PFSK-1 (cell line): ENCODE measurements around the gene ANKH.

Source experiments
- FOXP2 ChIP-seq: optimal IDR thresholded peaks from 2 replicates; pipeline ENCODE3; 2011; ENCODE audit warnings: borderline replicate concordance, control low read depth, inconsistent platforms; ENCODE audit not compliant: insufficient read depth; ENCODE audit errors: extremely low read length, extremely low read depth
- POLR2AphosphoS5 ChIP-seq: IDR thresholded peaks from 2 replicates; pipeline ENCODE4 v1.6.1; 2012; ENCODE audit warnings: low read depth, mild to moderate bottlenecking, control low read depth, low read length, moderate library complexity
- SIN3A ChIP-seq: IDR thresholded peaks from 2 replicates; pipeline ENCODE4 v1.6.1; 2012; ENCODE audit warnings: mild to moderate bottlenecking, low read length, moderate library complexity, borderline replicate concordance; ENCODE audit not compliant: insufficient read depth
- TAF1 ChIP-seq: IDR thresholded peaks from 2 replicates; pipeline ENCODE4 v1.6.1; 2012; ENCODE audit warnings: low read length, control low read depth, borderline replicate concordance; ENCODE audit not compliant: insufficient read depth
- TF ChIP-seq, protein P1 (sequence below), 2 experiments: IDR thresholded peaks; 2 replicates each; pipeline versions ENCODE4 v1.6.1 to v1.8.0; 2011 to 2012; ENCODE audit warnings: low read depth in 2 of 2, low read length in 2 of 2, control low read depth in 1 of 2, inconsistent platforms in 1 of 2, mild to moderate bottlenecking in 1 of 2, moderate library complexity in 1 of 2; ENCODE audit not compliant: insufficient read depth in 1 of 2

The ANKH gene

DNA sequence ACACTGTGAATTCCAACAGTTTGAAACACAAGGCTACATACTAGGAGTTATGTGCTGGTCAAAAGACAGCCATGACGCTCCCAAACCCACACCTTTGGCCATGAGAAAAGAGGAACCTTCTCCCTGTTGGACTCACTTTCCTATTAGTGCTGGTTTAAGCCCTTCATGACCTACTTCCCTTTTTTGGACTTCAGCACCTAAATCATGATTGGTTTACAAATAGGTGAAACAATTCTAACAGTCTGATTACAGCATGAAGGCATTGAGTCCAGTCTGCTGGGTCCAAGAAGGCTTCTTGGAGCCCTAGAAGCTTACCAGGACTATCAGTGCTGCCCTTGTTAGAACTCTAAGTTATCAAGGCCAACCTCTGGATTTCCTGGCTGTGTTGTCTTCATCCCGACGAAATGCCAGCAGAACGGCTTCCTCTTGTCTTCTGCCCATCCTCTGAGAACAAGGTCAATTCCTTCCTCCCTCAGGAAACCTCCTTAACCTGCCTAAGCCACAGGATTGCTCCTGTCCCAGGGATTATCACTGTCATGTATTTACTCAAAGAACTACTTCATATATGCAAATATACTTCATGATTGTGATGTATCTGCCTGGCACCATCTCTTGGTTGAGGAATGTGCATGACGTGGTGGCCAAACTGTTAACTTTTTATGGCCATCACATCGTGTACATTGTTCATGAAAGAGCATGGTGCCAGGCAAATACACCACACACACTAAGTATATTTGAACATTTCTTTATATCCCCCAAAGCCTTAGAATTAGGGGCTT, 83.6 kb downstream of the ANKH start:
- TF ChIP-seq FOXP2 (no peak), SIN3A (no peak), TAF1 (no peak), POLR2AphosphoS5 (no peak)
- TF ChIP-seq, protein P1, sequence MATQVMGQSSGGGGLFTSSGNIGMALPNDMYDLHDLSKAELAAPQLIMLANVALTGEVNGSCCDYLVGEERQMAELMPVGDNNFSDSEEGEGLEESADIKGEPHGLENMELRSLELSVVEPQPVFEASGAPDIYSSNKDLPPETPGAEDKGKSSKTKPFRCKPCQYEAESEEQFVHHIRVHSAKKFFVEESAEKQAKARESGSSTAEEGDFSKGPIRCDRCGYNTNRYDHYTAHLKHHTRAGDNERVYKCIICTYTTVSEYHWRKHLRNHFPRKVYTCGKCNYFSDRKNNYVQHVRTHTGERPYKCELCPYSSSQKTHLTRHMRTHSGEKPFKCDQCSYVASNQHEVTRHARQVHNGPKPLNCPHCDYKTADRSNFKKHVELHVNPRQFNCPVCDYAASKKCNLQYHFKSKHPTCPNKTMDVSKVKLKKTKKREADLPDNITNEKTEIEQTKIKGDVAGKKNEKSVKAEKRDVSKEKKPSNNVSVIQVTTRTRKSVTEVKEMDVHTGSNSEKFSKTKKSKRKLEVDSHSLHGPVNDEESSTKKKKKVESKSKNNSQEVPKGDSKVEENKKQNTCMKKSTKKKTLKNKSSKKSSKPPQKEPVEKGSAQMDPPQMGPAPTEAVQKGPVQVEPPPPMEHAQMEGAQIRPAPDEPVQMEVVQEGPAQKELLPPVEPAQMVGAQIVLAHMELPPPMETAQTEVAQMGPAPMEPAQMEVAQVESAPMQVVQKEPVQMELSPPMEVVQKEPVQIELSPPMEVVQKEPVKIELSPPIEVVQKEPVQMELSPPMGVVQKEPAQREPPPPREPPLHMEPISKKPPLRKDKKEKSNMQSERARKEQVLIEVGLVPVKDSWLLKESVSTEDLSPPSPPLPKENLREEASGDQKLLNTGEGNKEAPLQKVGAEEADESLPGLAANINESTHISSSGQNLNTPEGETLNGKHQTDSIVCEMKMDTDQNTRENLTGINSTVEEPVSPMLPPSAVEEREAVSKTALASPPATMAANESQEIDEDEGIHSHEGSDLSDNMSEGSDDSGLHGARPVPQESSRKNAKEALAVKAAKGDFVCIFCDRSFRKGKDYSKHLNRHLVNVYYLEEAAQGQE (IDR thresholded peaks at IDR 0.05; ENCODE audit: insufficient read depth in 1 of 2, low read depth in 2 of 2, low read length in 2 of 2): no peak

- TF ChIP-seq TAF1 (no peak), SIN3A (no peak), POLR2AphosphoS5 (no peak), FOXP2 (no peak)
- TF ChIP-seq, protein P1 (IDR thresholded peaks at IDR 0.05; ENCODE audit: insufficient read depth in 1 of 2, low read depth in 2 of 2, low read length in 2 of 2): no peak
Measured at GRCh38 chr5:14783691-14784090, 87.9 kb downstream of the ANKH start.

DNA sequence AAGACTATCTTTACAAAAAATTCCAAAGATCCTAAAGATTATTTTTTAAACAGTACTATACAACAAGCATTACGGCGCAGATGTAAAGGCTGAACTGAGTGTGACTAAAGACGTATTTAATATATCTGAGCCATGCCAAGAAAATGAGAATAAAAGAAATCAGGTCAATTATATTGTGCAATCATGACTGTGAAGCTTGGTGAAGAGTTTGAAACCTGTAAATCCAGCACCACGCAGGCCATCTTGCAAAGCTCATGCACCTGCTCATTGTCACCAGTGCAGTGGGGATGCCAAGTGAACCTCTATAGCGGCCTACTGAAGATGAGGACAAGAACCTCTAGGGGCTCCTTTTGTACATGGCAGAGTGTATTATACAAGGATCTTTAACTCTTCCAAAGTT, 89.0 kb downstream of the ANKH start:
- TF ChIP-seq, protein P1 (IDR thresholded peaks at IDR 0.05; ENCODE audit: insufficient read depth in 1 of 2, low read depth in 2 of 2, low read length in 2 of 2): no peak
- no peak for TF ChIP-seq FOXP2
- no peak for TF ChIP-seq TAF1
- no peak for TF ChIP-seq POLR2AphosphoS5
- no peak for TF ChIP-seq SIN3A

DNA sequence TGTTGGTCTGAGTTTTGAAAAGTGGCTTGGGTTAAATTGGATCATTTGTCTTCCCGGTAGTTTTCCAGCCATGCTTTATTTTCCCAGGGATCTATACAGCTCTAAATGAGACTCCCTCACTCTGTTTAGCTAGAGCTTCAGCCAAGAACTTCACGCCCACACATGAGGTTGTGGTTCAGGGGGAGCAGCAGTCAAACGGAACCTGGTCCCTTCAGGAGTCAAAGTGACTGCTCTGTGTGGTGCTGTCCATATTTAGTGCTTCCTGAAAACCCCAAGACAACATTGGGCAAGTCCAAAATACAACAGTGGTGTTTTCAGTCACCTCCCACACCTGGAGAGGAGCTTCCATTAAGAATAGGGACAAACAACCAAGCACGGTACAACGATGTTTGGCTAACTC, 90.5 kb downstream of the ANKH start:
- TF ChIP-seq FOXP2 (no peak), POLR2AphosphoS5 (no peak), TAF1 (no peak), SIN3A (0 out of 2 replicates have a peak, but pooled peaks have one; percentile 22)
- TF ChIP-seq, protein P1 (IDR thresholded peaks at IDR 0.05; ENCODE audit: insufficient read depth in 1 of 2, low read depth in 2 of 2, low read length in 2 of 2): peak in 1 of 2 experiments; percentile 75; a peak in 2 of 4 replicates

GRCh38 chr5:14779975-14780374, 91.6 kb downstream of the ANKH start:
- TF ChIP-seq, protein P1 (IDR thresholded peaks at IDR 0.05; ENCODE audit: insufficient read depth in 1 of 2, low read depth in 2 of 2, low read length in 2 of 2): no peak
- TF ChIP-seq FOXP2: no peak
- no peak for TF ChIP-seq SIN3A
- no peak for TF ChIP-seq TAF1
- no peak for TF ChIP-seq POLR2AphosphoS5
